Activated naive CD4-positive, alpha-beta T cell treated with anti-CD3 and anti-CD28 coated beads for 36 hours (primary cell): ENCODE results near the gene EEF2. TPM values are rescaled to one million over a fixed set of nuclear protein-coding genes. Genes with fewer than 3 reads are reported as not detected.

Source experiments
- CTCF ChIA-PET: fragments of 350-600 bp; sonication (Branson Sonifier 250); formaldehyde crosslinking; loops from one replicate; lab custom pipeline; 2021; ENCODE audit warnings: antibody characterized with exemption; lab: Charles Lee
- DNase-seq: peaks from one replicate; pipeline ENCODE4 v3.0.0-alpha.2; 2020
- H3K27ac Mint-ChIP-seq: one replicate; pipeline ENCODE4 v1.8.0; 2021; ENCODE audit warnings: mild to moderate bottlenecking, mixed read lengths
- H3K27me3 Mint-ChIP-seq: one replicate; pipeline ENCODE4 v1.8.0; 2021; ENCODE audit warnings: low read depth, mixed read lengths
- H3K36me3 Mint-ChIP-seq: one replicate; pipeline ENCODE4 v1.8.0; 2021; ENCODE audit warnings: low read depth, mixed read lengths
- H3K4me1 Mint-ChIP-seq: one replicate; pipeline ENCODE4 v1.8.0; 2021; ENCODE audit warnings: low read depth, mixed read lengths
- H3K4me3 Mint-ChIP-seq: one replicate; pipeline ENCODE4 v1.8.0; 2021; ENCODE audit warnings: mild to moderate bottlenecking, moderate library complexity, mixed read lengths
- H3K9me3 Mint-ChIP-seq: one replicate; pipeline ENCODE4 v1.8.0; 2021; ENCODE audit warnings: mixed read lengths
- intact Hi-C: fragments of 100-400 bp; cut with micrococcal nuclease; formaldehyde crosslinking; loops from one replicate; pipeline ENCODE4 v1.15.1; 2023
- total RNA-seq, 2 experiments: library from RNA; stranded (reverse); gene quantifications; one replicate each; pipeline ENCODE4 v1.2.3, GENCODE V29; 2021

Gene EEF2
- total RNA-seq, 2 experiments from 2014 or later: 3,747 to 3,914 TPM

GRCh38 chr19:3980353-3981251 is 4.7 kb downstream of the EEF2 start:
- no peak overlapping the region for H3K4me3 Mint-ChIP-seq
- H3K9me3 Mint-ChIP-seq: no peaks in the 10 kb centered on the region
- H3K27ac Mint-ChIP-seq: no peak overlapping the region
- DNase-seq: no peak
- peaks cover 46% of the 10 kb centered on the region for H3K4me1 Mint-ChIP-seq
- CTCF ChIA-PET: no interaction called here
- intact Hi-C loops: no loop called here
- H3K36me3 Mint-ChIP-seq: peaks cover 73% of the 10 kb centered on the region
- no peaks in the 10 kb centered on the region for H3K27me3 Mint-ChIP-seq

GRCh38 chr19:3979674-3980352 is 5.5 kb downstream of the EEF2 start:
- CTCF ChIA-PET: interaction anchor here (1.4 kb wide), 1 partner anchor 8 kb away, joined by 10 read pairs; no protein-coding TSS in a partner anchor
- Mint-ChIP-seq H3K4me3 (no peak overlapping the region), H3K27ac (no peak overlapping the region), H3K27me3 (no peaks in the 10 kb centered on the region), H3K4me1 (peaks cover 43% of the 10 kb centered on the region), H3K36me3 (peaks cover 70% of the 10 kb centered on the region), H3K9me3 (no peaks in the 10 kb centered on the region)
- intact Hi-C loops: no loop called here
- DNase-seq: no peak

- intact Hi-C loops: no loop called here
- H3K27ac Mint-ChIP-seq: peak overlapping the region; percentile 30
- H3K4me3 Mint-ChIP-seq: no peak overlapping the region
Measured at GRCh38 chr19:3979289-3979673, 6.0 kb downstream of the EEF2 start.

GRCh38 chr19:3978145-3978544 is 7.1 kb downstream of the EEF2 start:
- CTCF ChIA-PET: interaction anchor here (1.4 kb wide), 1 partner anchor 9 kb away, joined by 10 read pairs; no protein-coding TSS in a partner anchor

More at GRCh38 chr19:3979289-3979673, 6.0 kb downstream of the EEF2 start:
- Mint-ChIP-seq H3K36me3 (peaks cover 65% of the 10 kb centered on the region), H3K27me3 (no peaks in the 10 kb centered on the region), H3K4me1 (peaks cover 39% of the 10 kb centered on the region), H3K9me3 (no peaks in the 10 kb centered on the region)
- DNase-seq: no peak
- CTCF ChIA-PET: interaction anchor here (1.4 kb wide), 1 partner anchor 8 kb away, joined by 10 read pairs; no protein-coding TSS in a partner anchor

GRCh38 chr19:3977242-3978143 is 7.8 kb downstream of the EEF2 start:
- peaks cover 47% of the 10 kb centered on the region for H3K36me3 Mint-ChIP-seq

More at GRCh38 chr19:3978145-3978544, 7.1 kb downstream of the EEF2 start:
- intact Hi-C loops: no loop called here
- Mint-ChIP-seq H3K27ac (no peak overlapping the region), H3K27me3 (no peaks in the 10 kb centered on the region), H3K4me3 (no peak overlapping the region), H3K9me3 (no peaks in the 10 kb centered on the region), H3K36me3 (peaks cover 54% of the 10 kb centered on the region), H3K4me1 (peaks cover 28% of the 10 kb centered on the region)
- DNase-seq: no peak

GRCh38 chr19:3976495-3977241 is 8.6 kb downstream of the EEF2 start:
- no peaks in the 10 kb centered on the region for H3K9me3 Mint-ChIP-seq
- intact Hi-C loops: no loop called here
- H3K36me3 Mint-ChIP-seq: peaks cover 40% of the 10 kb centered on the region
- CTCF ChIA-PET: no interaction called here
- H3K27ac Mint-ChIP-seq: no peak overlapping the region
- DNase-seq: no peak
- no peaks in the 10 kb centered on the region for H3K27me3 Mint-ChIP-seq
- H3K4me3 Mint-ChIP-seq: no peak overlapping the region
- peaks cover 16% of the 10 kb centered on the region for H3K4me1 Mint-ChIP-seq

More at GRCh38 chr19:3977242-3978143, 7.8 kb downstream of the EEF2 start:
- no peak for DNase-seq
- Mint-ChIP-seq H3K4me3 (no peak overlapping the region), H3K4me1 (peaks cover 21% of the 10 kb centered on the region), H3K27ac (no peak overlapping the region), H3K9me3 (no peaks in the 10 kb centered on the region), H3K27me3 (no peaks in the 10 kb centered on the region)
- CTCF ChIA-PET: no interaction called here
- intact Hi-C loops: no loop called here

- Mint-ChIP-seq H3K9me3 (no peaks in the 10 kb centered on the region), H3K27ac (peak overlapping the region; percentile 59), H3K4me1 (peaks cover 11% of the 10 kb centered on the region), H3K27me3 (no peaks in the 10 kb centered on the region), H3K4me3 (no peak overlapping the region), H3K36me3 (peaks cover 31% of the 10 kb centered on the region)
- CTCF ChIA-PET: interaction anchor here (0.8 kb wide), 1 partner anchor 164 kb away, joined by 3 read pairs; no protein-coding TSS in a partner anchor
- intact Hi-C loops: no loop called here
- DNase-seq: no peak
Measured at GRCh38 chr19:3975637-3976087, 9.6 kb downstream of the EEF2 start.

GRCh38 chr19:3975144-3975543 is 10.1 kb downstream of the EEF2 start:
- peak overlapping the region; percentile 59 for H3K27ac Mint-ChIP-seq
- H3K9me3 Mint-ChIP-seq: no peaks in the 10 kb centered on the region
- H3K27me3 Mint-ChIP-seq: no peaks in the 10 kb centered on the region
- CTCF ChIA-PET: interaction anchor here (0.8 kb wide), 1 partner anchor 164 kb away, joined by 3 read pairs; no protein-coding TSS in a partner anchor
- DNase-seq: no peak
- H3K4me1 Mint-ChIP-seq: peaks cover 14% of the 10 kb centered on the region
- H3K4me3 Mint-ChIP-seq: no peak overlapping the region
- intact Hi-C loops: no loop called here
- peaks cover 31% of the 10 kb centered on the region for H3K36me3 Mint-ChIP-seq

- CTCF ChIA-PET: interaction anchor here (0.7 to 1.3 kb wide), 2 partner anchors 15 to 17 kb away, joined by 3 read pairs; partner anchors contain the start of gene EEF2
- peaks cover 10% of the 10 kb centered on the region for H3K36me3 Mint-ChIP-seq
- DNase-seq: peak; percentile 96
- no peaks in the 10 kb centered on the region for H3K27me3 Mint-ChIP-seq
- peak within 1 kb of the TSS; percentile 84 for H3K4me3 Mint-ChIP-seq
- H3K27ac Mint-ChIP-seq: peak within 1 kb of the TSS; percentile 44
- intact Hi-C loops: loop anchor here (2.0 to 5.0 kb wide), 2 partner anchors 16 to 209 kb away; partner anchors contain the start of genes APBA3 and MRPL54
- H3K4me1 Mint-ChIP-seq: peaks cover 22% of the 10 kb centered on the region
- no peaks in the 10 kb centered on the region for H3K9me3 Mint-ChIP-seq
Measured at GRCh38 chr19:3970808-3971598, 14.3 kb downstream of the EEF2 start, which contains the start of gene DAPK3. Gene DAPK3, minus strand, starts transcription at chr19:3971099. Its CDS starts 1,364 bp downstream, at chr19:3969735.

- Mint-ChIP-seq H3K36me3 (peaks cover 5% of the 10 kb centered on the region), H3K4me3 (peak overlapping the region; percentile 84), H3K27me3 (no peaks in the 10 kb centered on the region), H3K4me1 (peaks cover 22% of the 10 kb centered on the region), H3K27ac (peak overlapping the region; percentile 15), H3K9me3 (no peaks in the 10 kb centered on the region)
- CTCF ChIA-PET: interaction anchor here (0.7 to 1.3 kb wide), 3 partner anchors 15 to 221 kb away, joined by 3 read pairs; partner anchors contain the start of gene EEF2
- no peak for DNase-seq
- intact Hi-C loops: loop anchor here (2.0 to 5.0 kb wide), 2 partner anchors 16 to 208 kb away; partner anchors contain the start of genes APBA3 and MRPL54
Measured at GRCh38 chr19:3970313-3970807, 14.9 kb downstream of the EEF2 start.
